WI38 (cell line): ENCODE data around the gene SERTAD3.

Experiments used
- H3K4me3 ChIP-seq: 2 replicates; pipeline ENCODE4 v1.5.1; 2011; ENCODE audit warnings: low read depth, mild to moderate bottlenecking, control low read depth, low read length
- CTCF ChIP-seq: IDR thresholded peaks from 2 replicates; pipeline ENCODE4 v1.5.1; 2012; ENCODE audit warnings: low read depth, mild to moderate bottlenecking, control low read depth, low read length

SERTAD3 gene

GRCh38 chr19:40417643-40417981, 26.5 kb downstream of the SERTAD3 start:
- no peak for TF ChIP-seq CTCF

GRCh38 chr19:40416918-40417642, 27.1 kb downstream of the SERTAD3 start:
- no peak overlapping the region for H3K4me3 ChIP-seq
- TF ChIP-seq CTCF: no peak

More at GRCh38 chr19:40417643-40417981, 26.5 kb downstream of the SERTAD3 start:
- no peak overlapping the region for H3K4me3 ChIP-seq

GRCh38 chr19:40415768-40416167, 28.4 kb downstream of the SERTAD3 start:
- no peak overlapping the region for H3K4me3 ChIP-seq
- no peak for TF ChIP-seq CTCF

GRCh38 chr19:40414542-40415535, 29.3 kb downstream of the SERTAD3 start:
- no peak overlapping the region for H3K4me3 ChIP-seq
- no peak for TF ChIP-seq CTCF

- no peak within 1 kb of the TSS for H3K4me3 ChIP-seq
- no peak for TF ChIP-seq CTCF
Measured at GRCh38 chr19:40413291-40413845, 30.8 kb downstream of the SERTAD3 start, which contains the start of gene PRX. TSS of gene PRX (minus strand) at chr19:40413378. CDS start at chr19:40407932, 5,446 bp downstream.

GRCh38 chr19:40412866-40413265, 31.3 kb downstream of the SERTAD3 start:
- no peak for TF ChIP-seq CTCF
- H3K4me3 ChIP-seq: no peak overlapping the region
